NCI-H446 (cell line): ENCODE measurements around the gene WDR73.
"Not testable (repeated sequence)": the region's sequence is repeated elsewhere in the genome, so short reads cannot be mapped to it uniquely, and the experiment has no call there.

Experiments used
- DNase-seq, 2 experiments: peaks; one replicate each; lab custom pipeline; 2025; lab: John Stamatoyannopoulos, UW

Gene WDR73

DNA sequence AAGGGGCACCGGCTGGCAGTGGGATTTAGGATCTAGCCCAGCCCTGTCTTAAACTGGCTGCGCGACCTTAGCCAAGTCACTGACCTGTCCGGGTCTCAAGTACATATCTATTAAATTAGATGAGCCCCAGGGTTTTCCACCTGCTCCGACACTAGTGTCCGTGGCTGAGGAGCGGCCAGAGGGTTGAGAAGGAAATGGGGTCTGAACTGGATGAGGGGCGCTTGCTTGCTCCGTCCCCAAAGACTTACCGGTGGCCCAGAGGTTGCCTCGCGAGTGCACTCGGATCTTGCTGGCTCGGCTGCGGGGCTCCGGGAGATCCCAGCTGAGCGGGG is 3.6 kb upstream of the WDR73 start:
- no peak for DNase-seq

DNA sequence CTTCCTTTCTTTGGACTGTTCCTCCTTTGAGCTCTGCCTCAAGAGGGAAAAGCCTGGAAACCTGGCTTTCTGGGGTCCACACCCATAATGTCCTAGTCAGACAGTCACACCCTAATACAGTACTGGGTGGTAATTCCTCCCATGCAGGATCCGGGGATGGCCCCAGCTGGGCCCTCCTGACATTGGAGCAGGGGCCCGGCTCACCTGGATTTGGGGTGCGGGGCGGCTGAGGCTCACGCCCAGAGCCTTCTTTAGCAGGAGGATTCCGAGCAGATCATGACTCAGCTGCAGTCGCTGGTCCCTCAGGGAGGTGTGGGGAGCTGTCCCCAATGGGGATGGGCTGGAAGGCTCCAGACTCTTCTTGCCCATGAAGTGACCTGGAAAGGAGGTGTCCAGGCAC is 2.9 kb upstream of the WDR73 start:
- no peak for DNase-seq

DNA sequence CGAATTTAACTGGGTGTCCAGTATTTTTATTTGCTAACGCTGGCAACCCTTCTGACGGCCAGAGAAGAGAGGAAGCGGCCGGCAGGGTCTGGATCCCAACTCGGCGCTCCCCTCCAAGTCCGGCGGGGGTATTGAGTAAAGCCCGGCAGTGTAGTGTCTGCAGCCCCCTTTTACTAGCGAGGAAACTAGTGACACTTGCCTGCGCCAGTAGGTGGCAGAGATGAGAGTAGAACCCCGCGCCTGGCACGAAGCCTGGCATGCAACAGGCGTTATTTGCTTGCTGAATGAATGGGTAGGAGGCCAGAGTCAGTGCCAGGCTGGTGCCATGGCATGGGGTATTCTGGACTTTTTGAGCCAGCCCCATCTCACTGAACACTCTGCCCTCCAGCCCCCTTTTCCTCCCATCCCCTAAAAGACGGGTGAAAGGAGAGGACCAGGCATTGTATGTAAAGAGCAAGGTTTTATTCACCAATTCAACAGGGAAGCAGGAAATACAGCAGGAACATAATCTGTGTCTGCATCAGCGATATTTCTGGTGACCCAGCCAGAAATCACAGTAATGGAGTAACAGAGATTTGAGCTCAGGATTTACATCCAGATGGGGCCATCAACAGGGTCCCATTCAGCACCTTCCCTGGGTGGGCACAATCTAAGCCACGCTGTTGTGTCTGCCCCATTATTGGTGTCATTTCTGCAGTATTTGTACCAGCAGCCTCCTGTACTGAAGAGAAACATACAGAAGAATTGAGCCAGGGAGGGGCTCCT is 788 bp upstream of the WDR73 start:
- peak; percentile 65 to 84 for DNase-seq

DNA sequence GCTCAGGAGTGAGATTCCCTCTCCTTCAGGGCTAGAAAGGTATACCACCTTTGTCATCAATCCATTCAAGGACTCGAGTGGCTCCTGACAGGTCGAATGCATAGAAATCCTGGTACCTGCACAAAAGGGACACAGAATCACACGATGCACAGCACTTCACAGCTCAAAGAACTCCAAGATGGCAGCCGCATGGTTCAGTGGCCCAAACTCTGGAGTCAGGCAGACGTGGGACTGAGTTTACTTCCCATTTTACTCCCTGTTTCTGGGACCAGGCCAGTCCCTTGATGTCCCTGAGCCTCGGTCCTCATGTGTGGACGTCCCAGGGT is 536 bp downstream of the WDR73 start:
- no peak for DNase-seq

DNA sequence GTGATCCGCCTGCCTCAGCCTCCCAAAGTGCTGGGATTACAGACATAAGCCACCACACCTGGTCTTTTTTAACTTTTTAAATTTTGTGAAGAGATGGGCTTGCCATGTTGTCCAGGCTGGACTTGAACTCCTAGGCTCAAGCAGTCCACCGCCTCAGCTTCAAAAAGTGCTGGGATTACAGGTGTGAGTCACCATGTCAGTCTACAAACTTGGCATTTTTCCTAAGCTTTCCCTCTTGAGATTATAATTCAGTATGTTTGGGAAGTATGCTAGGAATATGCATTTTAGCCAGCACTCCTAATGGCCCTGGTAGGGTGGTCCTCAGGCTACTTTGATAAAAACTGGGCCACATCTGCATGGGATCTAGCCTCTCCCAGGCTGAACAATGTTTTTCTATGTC is 4.4 kb downstream of the WDR73 start:
- no peak for DNase-seq

DNA sequence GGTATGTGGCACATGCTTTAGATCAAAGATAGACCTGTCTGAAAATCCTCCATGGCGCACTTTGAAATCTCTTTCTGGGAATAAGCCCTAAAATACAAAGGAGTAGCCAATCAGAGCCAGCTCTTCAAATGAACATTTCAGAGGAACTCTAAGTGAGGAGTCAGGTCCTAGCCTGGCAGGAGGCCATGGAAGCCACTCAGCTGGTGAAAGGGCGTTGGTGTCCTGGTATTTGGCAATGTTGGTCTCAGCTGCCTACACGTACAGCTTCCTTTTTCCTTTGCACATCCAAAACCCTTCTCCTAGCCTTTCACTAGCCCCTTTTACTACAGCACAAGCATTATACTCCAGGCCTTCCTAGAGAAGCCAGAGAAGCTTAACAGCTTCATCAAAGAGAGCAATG is 5.5 kb downstream of the WDR73 start:
- DNase-seq: no peak

DNA sequence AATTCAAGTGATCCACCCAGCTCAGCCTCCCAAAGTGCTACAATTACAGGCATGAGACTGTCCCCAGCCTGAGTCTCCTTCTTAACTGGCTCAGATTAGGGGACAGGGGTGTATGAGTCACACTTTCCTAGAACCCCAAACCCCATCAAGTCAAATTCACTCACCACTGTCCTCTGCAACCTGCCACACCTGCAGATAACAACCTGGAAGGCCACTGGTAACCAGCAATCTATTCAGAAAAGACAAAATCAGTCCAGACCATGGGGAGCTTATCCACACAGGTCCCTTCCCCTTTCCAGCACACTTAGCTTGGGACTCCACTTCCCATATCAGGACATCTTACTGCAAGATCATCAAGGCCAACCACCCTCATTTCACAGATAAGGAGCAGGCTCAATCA is 6.4 kb downstream of the WDR73 start:
- DNase-seq: no peak

DNA sequence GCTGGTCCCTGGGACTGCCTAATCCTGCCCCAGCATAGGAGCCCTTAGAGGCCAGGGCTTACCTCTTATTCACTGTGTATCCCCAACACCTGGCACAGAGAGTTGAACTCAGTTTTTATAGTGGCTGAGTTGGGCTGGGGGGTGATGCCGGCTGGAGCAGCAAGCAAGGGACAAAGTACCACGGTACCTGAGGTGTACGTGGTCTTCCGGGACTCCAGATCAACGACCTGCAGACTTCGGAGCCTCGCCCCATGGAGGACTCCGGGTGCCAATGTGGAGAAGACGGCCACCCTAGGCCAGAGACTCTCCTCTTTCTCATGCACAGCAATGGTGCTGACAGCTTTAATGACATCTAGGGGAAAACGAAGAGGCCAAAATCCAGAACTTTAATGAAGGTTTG is 8.1 kb downstream of the WDR73 start:
- no peak for DNase-seq

DNA sequence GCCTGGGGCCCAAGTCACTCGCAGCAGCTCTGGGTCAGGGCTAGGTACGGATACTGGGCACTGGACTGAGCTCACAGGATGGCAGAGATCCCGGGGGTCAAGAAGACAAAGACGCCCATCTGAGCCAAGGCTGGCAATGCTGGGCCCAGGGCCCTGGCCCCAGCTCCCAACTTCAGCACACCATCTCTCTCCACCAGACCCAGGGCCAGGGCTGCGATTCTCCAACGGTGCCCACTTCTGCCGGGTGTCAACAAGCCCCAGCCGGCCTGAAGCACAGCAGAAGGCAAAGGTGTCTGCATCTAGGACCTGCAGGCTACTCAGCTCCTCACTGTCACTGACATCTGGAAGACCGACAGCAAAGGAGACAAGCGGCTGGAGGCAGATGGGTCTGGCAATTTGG is 8.6 kb downstream of the WDR73 start:
- DNase-seq: no peak

DNA sequence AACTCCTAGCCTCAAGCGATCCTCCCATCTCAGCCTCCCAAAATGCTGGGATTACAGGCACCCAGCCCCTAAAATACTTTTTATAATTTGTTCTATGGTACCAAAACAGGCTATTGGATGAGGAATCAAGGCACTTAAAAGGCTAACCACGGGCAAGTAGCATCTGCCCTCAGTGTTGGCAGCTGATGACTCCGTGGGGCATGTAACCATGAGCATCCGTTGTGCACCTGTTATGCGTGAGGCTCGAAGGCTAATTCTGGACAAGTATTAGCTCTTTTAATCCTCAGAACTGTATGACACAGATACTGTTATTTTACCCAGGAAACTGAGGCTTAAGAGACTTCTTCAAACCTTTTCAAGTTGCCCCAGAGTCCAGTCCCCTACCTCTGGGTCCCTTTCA is 10.2 kb downstream of the WDR73 start:
- no peak for DNase-seq

DNA sequence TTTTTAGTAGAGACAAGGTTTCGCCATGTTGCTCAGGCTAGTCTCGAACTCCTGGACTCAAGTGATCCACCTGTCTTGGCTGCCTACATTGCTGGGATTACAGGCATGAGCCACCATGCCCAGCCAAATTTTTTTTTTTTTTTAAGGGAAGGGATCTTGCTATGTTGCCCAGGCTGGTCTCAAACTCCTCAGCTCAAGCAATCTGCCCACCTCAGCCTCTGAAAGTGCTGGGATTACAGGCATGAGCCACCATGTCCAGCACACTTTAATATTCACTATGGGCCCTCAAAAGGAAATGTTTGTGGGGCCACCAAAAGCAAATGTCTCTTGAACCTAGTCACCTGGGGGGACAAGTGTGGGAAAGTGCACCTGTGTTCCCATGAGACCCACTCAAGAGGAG is 11.4 kb downstream of the WDR73 start:
- DNase-seq: not testable (repeated sequence)

DNA sequence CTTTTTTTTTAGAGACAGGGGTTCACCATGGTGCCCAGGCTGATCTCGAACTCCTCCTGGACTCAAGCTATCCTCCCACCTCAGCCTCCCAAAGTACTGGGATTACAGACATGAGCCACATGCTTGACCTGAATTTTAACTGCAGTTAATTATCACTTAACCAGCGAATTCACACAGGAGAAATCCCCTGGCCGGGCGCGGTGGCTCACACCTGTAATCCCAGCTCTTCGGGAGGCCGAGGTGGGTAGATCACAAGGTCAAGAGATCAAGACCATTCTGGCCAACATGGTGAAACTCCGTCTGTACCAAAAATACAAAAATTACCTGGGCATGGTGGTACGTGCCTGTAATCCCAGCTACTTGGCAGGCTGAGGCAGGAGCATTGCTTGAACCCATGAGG is 12.2 kb downstream of the WDR73 start:
- not testable (repeated sequence) for DNase-seq

DNA sequence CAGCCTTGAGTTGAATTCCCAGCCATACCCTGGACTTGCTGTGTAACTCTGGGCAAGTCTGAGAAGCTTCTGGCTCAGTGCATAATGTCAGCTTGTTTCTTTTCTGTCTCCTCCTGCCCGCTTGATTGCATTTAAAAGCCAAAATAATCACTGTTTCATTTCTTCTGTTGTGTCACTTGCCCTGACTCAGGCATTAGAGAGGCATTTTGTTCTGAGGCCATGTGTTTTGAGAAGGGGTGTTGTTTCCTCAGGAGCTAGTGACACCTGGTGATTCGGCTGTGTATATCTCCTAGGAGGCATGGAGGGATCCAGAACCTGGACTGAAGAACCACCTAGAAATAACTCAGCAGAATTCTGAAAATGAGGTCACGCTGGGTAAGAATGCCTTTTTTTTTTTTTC is 16.0 kb downstream of the WDR73 start:
- no peak for DNase-seq

DNA sequence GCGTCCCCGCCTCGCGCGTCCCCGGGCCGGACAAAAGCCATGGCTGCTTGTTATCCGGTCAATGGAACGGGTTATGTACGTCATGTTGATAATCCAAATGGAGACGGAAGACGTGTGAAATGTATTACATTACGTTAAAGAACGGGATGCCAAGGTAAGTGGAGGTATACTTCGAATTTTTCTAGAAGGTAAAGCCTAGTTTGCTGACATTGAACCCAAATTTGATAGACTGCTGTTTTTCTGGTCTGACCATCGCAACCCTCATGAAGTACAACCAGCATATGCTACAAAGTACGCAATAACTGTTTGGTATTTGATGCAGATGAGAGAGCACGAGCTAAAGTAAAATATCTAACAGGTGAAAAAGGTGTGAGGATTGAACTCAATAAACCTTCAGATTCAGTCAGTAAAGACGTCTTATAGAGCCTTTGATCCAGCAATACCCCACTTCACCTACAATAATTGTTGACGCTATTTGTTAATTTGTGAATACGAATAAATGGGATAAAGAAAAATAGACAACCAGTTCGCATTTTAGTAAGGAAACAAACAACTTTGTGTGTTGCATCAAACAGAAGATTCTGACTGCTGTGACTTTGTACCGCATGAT is 19.8 kb downstream of the WDR73 start:
- DNase-seq: no peak

DNA sequence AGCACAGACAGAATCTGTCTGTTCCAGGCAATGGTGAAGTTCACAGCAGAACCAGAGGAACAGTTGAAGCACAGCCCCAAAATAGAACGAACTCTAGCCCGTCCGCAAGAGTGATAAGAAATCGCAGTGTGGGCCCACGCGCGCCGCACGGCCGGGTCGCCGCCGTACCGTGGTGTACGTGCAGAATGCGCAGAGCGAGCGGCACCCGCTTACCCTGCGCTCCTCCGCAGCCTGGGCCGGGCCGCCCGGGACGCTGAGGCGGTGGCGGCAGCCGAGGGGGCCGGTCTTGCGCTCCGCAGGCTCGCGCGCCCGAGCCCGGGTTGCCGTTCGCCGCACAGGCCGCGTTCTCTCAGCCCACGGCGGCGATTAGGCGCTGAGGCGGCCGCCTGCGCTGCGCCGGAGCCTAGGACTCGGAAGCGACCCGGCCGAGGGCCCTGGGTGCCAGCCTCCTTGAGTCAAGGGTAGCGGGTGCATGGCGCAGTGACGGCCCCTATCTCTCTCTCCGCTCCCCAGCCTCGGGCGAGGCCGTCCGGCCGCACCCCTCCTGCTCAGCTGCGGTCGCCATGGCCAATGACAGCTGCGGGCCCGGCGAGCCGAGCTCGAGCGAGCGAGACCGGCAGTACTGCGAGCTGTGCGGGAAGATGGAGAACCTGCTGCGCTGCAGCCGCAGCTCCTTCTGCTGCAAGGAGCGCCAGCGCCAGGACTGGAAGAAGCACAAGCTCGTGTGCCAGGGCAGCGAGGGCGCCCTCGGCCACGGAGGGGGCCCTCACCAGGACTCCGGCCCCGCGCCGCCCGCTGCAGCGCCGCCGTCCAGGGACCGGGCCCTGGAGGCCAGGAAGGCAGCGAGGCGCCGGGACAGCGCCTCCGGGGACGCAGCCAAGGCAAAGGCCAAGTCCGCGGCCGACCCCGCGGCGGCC is 20.5 kb downstream of the WDR73 start:
- peak in 1 of 2 experiments; percentile 13 for DNase-seq

DNA sequence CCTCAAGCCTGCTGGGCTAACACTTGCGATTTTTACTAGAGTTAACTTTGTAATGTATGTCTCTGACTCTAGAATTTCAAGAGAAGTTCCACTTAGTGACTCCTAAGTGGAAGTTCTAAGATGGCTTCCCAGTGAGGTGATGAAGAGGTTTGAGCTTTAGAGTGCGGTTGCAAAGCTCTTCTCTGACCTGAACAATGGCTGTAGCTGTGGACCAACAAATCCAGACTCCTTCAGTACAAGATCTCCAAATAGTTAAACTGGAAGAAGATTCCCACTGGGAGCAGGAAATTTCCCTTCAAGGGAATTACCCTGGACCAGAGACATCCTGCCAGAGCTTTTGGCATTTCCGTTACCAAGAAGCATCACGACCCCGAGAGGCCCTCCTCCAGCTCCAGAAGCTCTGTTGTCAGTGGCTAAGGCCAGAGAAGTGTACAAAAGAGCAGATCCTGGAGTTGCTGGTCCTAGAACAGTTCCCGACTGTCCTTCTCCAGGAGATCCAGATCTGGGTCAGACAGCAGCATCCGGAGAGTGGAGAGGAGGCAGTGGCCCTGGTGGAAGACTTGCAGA is 22.3 kb downstream of the WDR73 start:
- DNase-seq: peak in 1 of 2 experiments; percentile 30

DNA sequence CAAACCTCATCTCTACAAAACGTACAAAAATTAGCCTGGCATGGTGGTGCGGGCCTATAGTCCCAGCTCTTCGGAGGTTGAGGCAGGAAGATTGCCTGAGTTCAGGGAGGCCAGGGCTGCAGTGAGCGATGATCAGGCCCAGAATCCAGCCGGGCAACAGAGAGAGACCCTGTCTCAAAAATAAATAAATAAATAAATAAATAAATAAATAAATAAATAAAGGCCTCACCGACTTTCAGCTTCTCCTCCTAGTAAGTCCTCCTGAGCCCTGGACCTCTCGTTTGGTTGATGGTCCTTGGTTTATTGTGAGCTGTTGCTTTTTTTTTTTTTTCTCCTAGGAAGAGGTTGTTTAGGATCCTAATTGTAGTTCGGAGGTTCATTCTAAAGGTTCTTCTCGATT is 25.1 kb downstream of the WDR73 start:
- no peak for DNase-seq

DNA sequence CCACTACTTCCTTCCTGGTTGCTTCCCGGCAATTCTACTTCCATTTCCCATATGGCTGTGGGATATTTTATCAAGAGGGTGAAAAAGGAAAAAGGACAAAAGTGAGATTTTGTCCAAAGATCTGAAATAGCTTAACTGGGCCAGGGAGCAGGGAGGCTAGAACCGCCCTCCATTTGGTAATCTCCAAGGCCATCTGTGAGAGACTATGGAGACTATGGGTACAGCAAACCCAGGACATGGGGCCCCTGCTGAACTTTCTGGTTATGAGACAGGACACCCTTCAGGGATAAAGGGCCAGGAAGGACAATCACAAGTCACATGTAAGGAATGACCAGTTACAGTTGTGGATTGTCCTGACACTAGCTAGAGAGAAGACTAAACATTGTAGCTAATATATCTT is 29.0 kb downstream of the WDR73 start:
- DNase-seq: no peak

DNA sequence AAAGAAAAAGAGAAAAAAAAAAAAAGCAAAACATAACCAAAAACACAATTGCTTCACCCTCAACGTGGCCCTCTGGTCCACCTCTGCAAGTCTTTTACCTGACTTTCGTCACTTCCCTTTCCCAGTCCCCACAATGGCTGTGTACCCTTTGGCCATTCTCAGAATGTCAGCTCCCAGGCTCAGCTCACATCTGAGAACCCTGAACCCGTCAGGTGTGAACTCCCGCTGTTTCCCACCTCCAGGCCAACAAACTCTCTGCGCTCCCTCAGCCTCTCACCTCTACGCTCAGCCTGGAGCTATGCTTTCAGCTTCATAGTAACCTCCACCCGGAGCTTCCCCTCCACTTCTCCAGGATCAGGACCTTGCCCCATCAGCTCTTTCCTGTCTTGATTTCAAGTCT is 29.7 kb downstream of the WDR73 start:
- DNase-seq: no peak

DNA sequence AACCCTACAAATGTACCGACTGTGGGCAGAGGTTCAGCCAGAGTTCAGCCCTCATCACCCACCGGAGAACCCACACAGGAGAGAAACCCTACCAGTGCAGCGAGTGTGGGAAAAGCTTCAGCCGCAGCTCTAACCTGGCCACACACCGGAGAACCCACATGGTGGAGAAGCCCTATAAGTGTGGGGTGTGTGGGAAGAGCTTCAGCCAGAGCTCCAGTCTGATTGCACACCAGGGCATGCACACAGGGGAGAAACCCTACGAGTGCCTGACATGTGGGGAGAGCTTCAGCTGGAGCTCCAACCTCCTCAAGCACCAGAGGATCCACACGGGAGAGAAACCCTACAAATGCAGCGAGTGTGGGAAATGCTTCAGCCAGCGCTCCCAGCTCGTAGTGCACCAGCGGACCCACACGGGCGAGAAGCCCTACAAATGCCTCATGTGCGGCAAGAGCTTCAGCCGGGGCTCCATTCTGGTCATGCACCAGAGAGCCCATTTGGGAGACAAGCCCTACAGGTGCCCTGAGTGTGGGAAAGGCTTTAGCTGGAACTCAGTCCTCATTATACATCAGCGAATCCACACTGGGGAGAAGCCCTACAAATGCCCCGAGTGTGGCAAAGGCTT is 32.6 kb downstream of the WDR73 start:
- DNase-seq: no peak

DNA sequence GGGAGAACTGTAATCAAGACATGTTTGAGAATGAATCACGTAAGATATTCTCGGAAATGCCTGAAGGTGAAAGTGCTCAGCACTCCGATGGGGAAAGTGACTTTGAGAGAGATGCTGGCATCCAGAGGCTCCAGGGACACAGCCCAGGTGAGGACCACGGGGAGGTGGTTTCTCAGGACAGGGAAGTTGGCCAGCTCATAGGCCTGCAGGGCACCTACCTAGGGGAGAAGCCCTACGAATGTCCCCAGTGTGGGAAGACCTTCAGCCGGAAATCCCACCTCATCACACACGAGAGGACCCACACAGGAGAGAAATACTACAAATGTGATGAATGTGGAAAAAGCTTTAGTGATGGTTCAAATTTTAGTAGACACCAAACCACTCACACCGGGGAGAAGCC is 33.5 kb downstream of the WDR73 start:
- DNase-seq: no peak

DNA sequence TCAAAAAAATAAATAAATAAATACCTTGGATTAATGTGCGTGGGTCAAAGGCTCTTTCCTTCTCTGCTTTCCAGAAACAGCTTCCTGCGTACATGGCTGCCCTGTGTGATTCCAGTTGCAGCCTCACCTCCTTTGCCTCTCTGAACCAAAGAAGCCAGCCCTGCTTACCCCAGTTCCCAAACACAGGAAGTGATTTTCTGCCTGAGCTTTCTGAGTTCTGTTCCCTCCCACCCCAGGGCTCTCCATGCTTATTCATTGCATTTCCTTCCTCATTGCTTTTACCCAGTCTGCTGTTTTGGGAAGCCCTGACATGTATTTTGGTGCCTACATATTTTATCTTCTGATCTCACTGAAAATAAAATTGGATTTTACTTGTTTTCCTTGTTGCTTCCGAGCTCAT is 37.8 kb downstream of the WDR73 start:
- no peak for DNase-seq
